ENCODE data around the gene CRKL.
A peak's percentile ranks its signal among the peaks of the same experiment; 100 is the strongest.

The CRKL gene

GRCh38 chr22:20978419-20978818 lies 61.2 kb downstream of the CRKL start:
- H3K4me3 ChIP-seq (ENCODE audit: low read depth, low read length), result no peak overlapping the region
- DNase-seq (ENCODE audit: low read depth, low spot score), result no peak
- TF ChIP-seq CTCF (IDR thresholded peaks at IDR 0.05; ENCODE audit: insufficient read depth, low read length, missing control alignments), result no peak
- POLR2A ChIA-PET, result no interaction called here
- CTCF ChIA-PET, result interaction anchor here (2.8 kb wide), 1 partner anchor 17 kb away, joined by 14 read pairs; no protein-coding TSS in a partner anchor

- peak overlapping the region; percentile 36 for H3K4me3 ChIP-seq (ENCODE audit: low read depth, low read length)
- ChIA-PET CTCF (interaction anchor here (2.8 to 3.4 kb wide), 3 partner anchors 8 to 21 kb away, joined by 10 to 29 read pairs (median 14); no protein-coding TSS in a partner anchor), POLR2A (interaction anchor here (0.7 kb wide), 1 partner anchor 24 kb away, joined by 4 read pairs; no protein-coding TSS in a partner anchor)
- no peak for DNase-seq (ENCODE audit: low read depth, low spot score)
- TF ChIP-seq CTCF (IDR thresholded peaks at IDR 0.05; ENCODE audit: insufficient read depth, low read length, missing control alignments), result no peak
Measured at GRCh38 chr22:20979243-20979809, 62.1 kb downstream of the CRKL start.

- ChIA-PET CTCF (interaction anchor here (1.1 to 3.4 kb wide), 6 partner anchors 9 to 94 kb away, joined by 3 to 29 read pairs (median 12); partner anchors contain the start of gene AIFM3), POLR2A (interaction anchor here (0.7 kb wide), 1 partner anchor 23 kb away, joined by 4 read pairs; no protein-coding TSS in a partner anchor)
- peak overlapping the region; percentile 36 for H3K4me3 ChIP-seq (ENCODE audit: low read depth, low read length)
- no peak for TF ChIP-seq CTCF (IDR thresholded peaks at IDR 0.05; ENCODE audit: insufficient read depth, low read length, missing control alignments)
- DNase-seq (ENCODE audit: low read depth, low spot score), result no peak
Measured at GRCh38 chr22:20979940-20980453, 62.8 kb downstream of the CRKL start.

GRCh38 chr22:20980523-20980922 lies 63.3 kb downstream of the CRKL start:
- POLR2A ChIA-PET, result interaction anchor here (3.1 kb wide), 1 partner anchor 22 kb away, joined by 20 read pairs; the partner anchor contains the start of gene THAP7
- no peak for TF ChIP-seq CTCF (IDR thresholded peaks at IDR 0.05; ENCODE audit: insufficient read depth, low read length, missing control alignments)
- no peak for DNase-seq (ENCODE audit: low read depth, low spot score)
- CTCF ChIA-PET, result interaction anchor here (1.1 to 3.4 kb wide), 5 partner anchors 9 to 94 kb away, joined by 3 to 29 read pairs (median 10); partner anchors contain the start of gene AIFM3
- no peak overlapping the region for H3K4me3 ChIP-seq (ENCODE audit: low read depth, low read length)

- DNase-seq (ENCODE audit: low read depth, low spot score), result no peak
- TF ChIP-seq CTCF (IDR thresholded peaks at IDR 0.05; ENCODE audit: insufficient read depth, low read length, missing control alignments), result no peak
- H3K4me3 ChIP-seq (ENCODE audit: low read depth, low read length), result peak overlapping the region; percentile 90
- ChIA-PET POLR2A (interaction anchor here (0.7 to 3.1 kb wide), 4 partner anchors 22 to 95 kb away, joined by 3 to 20 read pairs (median 6); partner anchors contain the start of genes CRKL, P2RX6 and THAP7), CTCF (interaction anchor here (0.9 to 3.4 kb wide), 15 partner anchors 10 to 128 kb away, joined by 3 to 29 read pairs (median 5); partner anchors contain the start of gene AIFM3)
Measured at GRCh38 chr22:20980938-20981722, 63.9 kb downstream of the CRKL start.
